ENCODE results near the gene ANOS1. TPM values are rescaled to one million over a fixed set of nuclear protein-coding genes. Genes with fewer than 3 reads are reported as not detected.

ANOS1 gene
- total RNA-seq, 1 experiment from 2014 or later, result 14.6 TPM

- no peak for DNase-seq (ENCODE audit: low read depth)
These were observed 14.6 kb downstream of the ANOS1 start for GRCh38 chrX:8717354-8717753.

GRCh38 chrX:8714164-8714563, 17.8 kb downstream of the ANOS1 start:
- DNase-seq (ENCODE audit: low read depth), result no peak

DNA sequence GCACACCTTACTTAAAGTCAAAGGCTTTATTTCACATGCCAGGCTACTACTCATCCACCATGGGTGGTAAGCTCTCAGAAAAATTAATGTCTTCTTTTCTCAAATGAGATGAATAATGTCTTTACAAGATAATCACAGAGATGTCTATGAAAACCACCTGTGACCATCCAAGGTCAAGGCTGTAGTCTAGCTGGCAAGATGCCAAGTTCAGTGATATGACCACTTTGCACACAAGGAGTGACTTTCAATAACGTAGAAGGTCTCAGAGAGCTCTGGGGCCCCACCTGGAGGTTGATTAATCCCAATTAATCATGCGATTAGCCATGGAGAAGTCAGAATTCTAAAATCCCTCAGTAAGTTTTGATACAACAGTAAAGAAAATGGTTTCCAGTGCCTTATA, 20.5 kb downstream of the ANOS1 start:
- no peak for DNase-seq (ENCODE audit: low read depth)

GRCh38 chrX:8704184-8704583, 27.8 kb downstream of the ANOS1 start:
- DNase-seq (ENCODE audit: low read depth), result no peak

DNA sequence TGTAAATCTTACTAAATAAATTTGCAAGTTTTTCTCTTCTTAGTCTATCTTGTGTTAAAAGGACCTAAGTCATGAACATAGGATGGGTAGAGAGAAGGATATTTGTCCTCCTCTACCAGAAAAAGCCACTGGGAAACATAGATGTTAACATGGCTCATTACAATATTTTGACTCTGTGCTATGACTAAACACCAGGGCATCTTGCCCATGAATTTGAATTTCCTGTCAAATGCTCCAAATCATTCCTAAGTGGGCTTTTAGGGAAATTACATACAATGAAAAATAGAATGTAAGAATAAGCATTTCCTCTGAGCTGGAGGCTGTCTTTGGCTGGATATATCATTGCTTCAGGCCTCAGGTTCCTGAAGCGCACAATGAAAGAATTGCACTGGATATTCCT, 39.1 kb downstream of the ANOS1 start:
- DNase-seq (ENCODE audit: low read depth), result peak; percentile 52

DNA sequence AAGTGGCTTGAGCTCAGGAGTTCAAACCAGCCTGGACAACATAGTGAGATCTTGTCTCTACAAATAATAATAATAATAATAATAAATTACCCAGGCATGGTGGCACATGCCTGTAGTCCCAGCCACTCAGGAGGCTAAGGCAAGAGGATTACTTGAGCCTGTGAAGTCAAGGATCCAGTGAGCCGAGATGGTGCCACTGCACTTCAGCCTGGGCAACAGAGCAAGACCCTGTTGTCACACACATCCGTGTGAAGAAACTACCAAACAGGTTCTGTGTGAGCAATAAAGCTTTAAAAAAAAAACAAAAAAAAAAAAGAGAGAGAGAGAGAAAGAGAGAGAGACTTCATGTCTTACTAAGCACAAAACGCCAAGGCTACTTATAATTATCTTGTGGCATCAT, 42.5 kb downstream of the ANOS1 start:
- no peak for DNase-seq (ENCODE audit: low read depth)

DNA sequence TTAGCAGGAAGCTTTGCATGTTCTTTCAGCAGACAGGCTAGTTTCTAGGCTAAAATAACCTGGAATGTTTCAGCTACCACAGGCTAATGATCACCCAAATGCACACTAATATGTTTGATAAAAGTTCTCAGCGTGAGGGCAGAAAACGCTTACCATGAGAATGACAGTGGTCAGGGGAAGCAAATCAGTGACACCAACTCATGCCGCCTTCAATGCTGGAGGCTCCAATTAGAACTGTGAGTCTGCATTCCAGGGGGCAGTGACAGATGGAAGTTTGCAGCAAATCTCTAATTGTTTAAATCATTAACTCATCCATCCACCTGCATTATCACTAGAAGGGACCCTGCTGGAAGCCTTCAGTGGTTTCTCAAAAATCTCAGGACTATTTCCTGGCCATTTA, 43.2 kb downstream of the ANOS1 start:
- DNase-seq (ENCODE audit: low read depth), result no peak

DNA sequence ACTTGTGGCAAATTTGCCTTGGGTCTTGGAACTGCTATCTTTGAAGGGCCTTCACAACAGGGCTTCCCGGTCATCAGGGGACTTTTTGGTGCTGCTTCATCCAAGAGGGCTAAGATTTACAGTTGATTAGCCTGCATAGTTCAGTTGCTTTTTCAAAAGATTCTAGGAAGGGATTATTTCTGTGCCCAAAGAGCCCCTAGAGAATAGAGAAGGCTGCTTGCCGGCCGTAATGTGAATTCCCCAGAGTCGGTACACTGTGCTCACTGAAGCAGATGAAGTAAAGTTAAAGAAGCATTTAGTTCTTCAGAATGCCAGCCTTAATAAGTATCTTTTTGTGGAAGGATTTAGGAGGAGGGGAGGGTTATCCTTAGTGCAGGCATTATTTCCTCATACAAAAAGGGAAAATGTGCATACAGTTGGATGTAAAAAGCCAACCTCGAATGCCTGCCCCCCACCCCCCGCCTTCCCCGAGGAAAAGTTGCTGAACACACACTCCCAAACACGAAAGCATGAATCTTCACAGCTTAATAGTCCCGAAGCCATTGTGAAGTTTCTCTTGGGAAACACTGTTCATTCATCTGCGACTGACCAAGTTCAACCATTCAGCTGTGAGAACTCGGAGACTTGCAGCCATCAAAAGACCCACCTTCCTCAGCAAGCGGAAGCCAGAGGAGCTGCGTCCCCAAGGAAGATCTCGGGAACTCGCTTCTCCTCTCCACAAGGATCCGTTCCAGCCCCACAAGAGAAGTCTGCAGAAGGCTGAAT, 47.6 kb downstream of the ANOS1 start:
- DNase-seq (ENCODE audit: low read depth), result no peak

GRCh38 chrX:8683687-8684086, 48.2 kb downstream of the ANOS1 start:
- no peak for DNase-seq (ENCODE audit: low read depth)

- DNase-seq (ENCODE audit: low read depth), result no peak
These were observed 52.4 kb downstream of the ANOS1 start for GRCh38 chrX:8679550-8679949.

DNA sequence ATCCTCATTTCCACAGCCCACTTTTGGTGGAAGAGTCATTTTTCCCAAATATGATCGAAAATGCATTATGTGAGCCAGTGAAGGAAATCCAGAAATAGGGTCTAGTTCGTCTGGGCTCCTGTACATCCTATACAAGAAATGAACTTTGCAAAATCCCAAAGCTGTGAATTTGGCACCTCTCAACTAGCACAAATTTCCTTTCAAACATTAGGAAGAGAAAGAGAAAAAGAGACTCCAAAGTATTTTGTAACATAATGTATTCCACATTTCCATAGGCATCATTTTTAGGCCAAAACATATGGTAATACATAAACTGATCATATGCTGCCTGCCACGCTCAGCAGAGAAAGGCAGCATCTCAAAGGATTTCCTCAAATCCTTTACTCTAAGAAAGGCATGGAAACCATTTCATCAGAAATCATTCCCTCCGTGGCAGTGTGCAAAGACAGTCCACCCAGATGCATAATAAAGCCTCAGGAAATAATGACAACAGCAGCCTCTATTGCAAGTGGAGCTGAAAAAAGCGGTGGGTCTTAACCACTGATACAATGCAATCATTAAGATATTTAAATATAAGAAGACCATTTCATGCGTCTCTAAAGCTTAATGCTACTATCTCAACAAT, 56.8 kb downstream of the ANOS1 start:
- no peak for DNase-seq (ENCODE audit: low read depth)

- no peak for DNase-seq (ENCODE audit: low read depth)
These were observed 58.7 kb downstream of the ANOS1 start for GRCh38 chrX:8673201-8673600.

DNA sequence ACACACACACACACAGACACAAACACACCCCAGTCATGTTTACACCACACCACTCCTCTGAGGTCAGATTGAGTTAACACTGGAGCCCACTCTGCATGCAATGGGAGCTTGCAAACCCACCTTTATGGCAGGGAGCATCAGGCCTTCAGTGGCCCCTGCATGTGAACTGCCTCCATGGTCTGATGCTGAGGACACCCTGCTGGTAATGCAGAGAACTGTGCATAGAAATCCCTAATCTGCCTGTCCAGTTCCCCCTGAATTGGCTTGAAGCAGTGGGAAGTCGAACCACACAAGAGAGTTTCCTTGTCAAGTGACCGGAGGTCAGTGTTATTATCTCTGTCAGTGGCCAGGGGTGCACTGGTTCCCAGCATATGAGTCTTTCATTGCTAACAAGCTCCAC, 59.8 kb downstream of the ANOS1 start:
- no peak for DNase-seq (ENCODE audit: low read depth)

DNA sequence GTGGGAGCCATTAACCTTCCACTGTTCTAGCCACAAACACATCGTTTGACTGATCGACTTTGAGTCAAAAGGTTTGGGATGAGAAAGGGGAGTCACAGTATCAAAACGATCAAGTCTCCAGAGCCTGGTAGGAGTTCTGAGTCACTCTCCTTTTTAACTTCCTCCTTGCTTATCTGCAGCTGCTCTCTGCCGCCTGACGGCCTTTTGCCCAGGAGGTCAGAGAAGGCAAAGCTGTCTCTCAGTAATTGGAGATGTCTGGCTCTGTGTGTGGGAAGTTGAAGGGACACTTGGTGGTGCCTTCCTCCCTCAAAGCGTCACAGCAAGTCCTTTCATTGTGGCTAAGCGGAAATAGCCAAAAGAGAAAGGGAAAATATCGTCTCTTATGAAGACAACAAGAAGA, 63.1 kb downstream of the ANOS1 start:
- peak; percentile 0 for DNase-seq (ENCODE audit: low read depth)

DNA sequence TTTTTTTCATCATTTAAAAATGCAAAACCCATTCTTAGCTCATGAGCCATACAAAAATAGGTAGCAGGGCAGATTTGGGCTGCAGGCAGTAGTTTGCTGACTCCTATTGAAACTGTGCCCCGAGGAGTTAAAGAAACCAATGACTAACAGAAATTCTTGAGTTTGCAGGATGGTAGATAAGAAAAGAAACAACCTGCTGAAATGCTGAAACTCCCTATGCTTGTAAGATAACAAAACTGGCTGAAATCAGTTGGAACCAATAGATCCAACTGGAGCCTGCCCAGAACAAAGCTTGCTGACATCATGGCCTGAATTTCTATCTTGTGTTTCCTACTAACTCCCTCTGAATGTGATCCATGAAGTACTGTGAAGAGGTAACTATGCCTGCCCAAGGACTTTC, 68.6 kb downstream of the ANOS1 start:
- DNase-seq (ENCODE audit: low read depth), result no peak

DNA sequence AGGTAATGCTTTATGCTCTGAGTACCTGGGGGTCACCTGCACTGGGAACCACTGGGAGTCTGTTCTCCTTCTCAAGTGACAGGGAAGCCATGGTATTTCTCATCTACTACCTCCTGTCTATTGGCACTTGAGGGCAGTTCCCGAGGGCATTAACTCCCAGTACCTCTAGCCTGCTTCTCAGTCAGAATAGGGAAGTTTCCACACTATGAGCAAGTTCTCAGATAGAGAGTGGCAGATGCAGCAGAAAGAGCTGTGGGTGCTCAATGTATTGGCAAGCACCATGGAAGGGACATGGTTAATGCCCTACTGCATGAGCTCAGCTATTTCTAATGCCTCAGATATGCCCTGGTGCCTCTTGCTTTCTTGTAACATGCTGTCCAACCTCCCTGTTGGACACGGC, 74.1 kb downstream of the ANOS1 start:
- no peak for DNase-seq (ENCODE audit: low read depth)

GRCh38 chrX:8653956-8654355, 78.0 kb downstream of the ANOS1 start:
- no peak for DNase-seq (ENCODE audit: low read depth)

DNA sequence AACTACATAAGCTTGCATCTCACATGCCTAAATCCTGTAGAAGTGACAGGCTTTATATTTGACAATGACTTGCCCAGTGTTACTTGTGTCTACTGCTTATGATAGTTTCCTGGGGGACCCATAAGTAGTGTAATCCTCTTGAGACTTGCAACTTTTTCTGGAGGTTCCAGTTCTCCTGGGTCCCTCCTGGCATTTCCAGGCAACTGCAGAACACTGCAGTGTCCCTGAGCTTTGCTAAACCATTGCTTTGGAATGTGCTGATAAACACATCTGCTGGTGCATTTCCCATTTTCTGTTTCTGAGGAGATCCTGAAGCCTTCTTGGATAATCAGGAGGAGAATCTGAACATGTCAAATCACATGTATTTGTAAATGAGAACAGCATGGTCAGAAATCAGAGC, 82.0 kb downstream of the ANOS1 start:
- no peak for DNase-seq (ENCODE audit: low read depth)

- no peak for DNase-seq (ENCODE audit: low read depth)
These were observed 84.8 kb downstream of the ANOS1 start for GRCh38 chrX:8647176-8647575.

DNA sequence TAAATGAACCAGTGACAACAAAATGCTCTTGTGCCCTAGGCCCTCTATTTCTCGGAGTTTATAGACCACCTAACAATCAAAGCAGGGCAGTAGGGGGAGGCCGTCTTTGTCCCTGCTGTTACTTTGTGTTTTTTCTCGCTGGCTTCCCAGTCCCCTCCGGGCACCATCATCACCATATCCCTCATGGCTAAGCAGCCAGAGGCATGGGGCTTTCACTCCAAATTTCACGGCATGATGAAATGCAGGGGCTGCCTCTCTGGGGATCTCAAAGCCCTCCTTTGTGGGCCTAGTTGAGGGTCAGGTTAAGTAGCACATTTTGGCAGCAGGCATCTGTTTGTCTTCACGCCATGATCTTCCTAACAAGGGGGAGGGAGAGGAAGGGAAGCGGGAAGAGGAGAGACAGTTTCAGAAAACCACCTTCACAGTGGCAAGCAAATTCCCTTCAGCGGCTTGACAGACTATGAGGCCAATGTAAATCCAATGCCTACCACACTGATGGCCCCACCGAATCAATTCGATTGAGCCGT, 91.9 kb downstream of the ANOS1 start:
- no peak for DNase-seq (ENCODE audit: low read depth)

DNA sequence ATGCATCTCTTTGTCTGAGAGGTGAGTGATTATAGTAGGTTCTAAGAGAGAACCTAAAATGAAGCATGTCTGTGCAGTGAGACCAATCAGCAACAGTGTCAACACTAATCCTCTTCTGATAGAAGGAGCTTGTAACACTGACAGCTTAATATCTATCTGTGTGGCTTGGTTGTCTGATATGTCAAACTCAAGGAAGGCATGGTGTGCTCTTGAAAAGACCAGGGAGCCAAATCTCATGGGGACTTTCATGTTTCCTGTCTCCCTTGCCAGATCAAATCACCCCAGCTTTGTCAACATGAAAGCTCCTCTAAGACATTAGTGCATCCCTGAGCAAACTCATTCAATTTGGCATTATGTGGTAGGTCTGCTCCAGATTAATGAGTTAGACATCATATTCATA, 95.4 kb downstream of the ANOS1 start:
- DNase-seq (ENCODE audit: low read depth), result no peak

DNA sequence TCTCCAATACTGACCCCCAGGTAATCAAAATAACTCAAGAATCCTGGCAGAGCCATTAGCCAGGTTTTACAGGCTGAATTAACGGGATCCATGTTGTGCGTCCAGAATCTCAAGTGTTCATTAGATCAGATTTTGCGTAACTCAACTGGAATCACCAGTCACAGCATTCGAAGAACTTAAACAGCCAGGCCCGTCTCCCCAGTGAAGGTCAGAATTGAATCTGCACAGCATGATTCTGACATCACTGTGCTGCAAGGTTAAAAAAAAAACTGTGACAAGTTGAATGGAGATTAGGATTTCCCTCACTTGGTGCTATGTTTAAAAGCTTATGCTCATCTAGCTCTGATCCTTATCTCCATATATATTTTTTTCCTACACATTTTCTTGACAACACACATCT, 96.1 kb downstream of the ANOS1 start:
- no peak for DNase-seq (ENCODE audit: low read depth)

DNA sequence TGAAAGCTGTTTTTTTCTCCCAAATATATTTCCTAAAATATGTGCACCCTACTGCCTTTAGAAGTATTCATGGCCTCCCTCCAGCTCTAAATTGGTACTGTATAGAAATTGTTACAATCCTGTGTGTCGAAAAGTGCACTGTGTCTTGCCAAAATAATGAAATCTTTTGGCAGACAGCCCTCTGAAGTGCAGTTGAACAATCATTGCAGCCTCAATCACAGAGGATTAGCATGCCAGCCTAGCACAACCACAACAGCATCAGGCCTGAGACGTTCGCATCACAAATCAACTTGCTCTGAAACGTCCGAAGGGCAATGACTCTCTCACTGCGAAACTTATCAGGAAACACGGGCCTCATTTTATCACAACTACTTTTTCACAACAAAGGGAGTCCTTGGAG, 99.0 kb downstream of the ANOS1 start:
- DNase-seq (ENCODE audit: low read depth), result no peak

All from HT1080 (cell line).